LoVo (cell line): Measurements from ENCODE around the gene ARHGEF9.
"Not testable (repeated sequence)": the region's sequence is repeated elsewhere in the genome, so short reads cannot be mapped to it uniquely, and the experiment has no call there.

Experiments used
- DNase-seq: peaks from one replicate; pipeline ENCODE4 v3.0.0-alpha.2; 2016; ENCODE audit warnings: low spot score

The ARHGEF9 gene

DNA sequence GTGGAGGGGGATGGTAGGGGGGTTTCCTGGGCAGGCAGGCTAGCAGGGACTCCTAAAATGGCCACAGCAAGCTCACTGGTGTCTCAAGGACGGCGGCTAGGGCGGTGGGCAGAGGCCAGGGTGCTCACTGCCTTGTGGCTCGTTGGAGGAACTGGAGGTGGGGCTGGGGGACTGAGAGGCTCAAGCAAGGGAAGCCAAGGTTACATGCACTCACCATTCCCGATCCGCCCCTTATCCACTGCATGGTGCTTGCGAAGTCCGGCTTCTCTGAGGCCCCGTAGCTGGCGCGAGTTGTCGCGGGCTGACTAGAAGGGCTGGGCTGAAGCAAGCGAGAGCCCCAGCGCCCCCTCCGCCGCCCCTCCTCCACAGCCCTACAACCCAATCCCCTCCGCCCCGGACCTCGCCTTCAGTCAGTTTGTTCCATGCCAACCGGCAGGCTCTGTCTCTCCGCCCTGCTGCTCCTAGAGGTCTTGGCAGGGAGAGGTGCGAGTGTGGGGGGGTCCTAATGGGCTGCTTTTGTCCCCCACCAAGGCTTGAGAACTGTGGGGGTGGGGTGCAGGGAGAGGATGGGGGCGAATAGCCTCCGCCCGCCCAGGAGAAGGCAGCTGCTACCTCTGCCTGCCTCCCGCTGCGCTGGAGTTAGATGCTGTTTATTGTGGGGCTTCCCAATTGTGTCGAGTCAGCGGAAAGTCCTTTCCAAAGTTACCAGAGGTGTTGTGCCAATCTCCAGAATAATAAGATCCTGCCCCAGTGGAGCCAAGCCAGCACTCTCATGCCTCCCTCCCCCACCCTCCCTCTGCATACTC is at the start of gene ARHGEF9:
Gene ARHGEF9, minus strand, starts transcription at position 313 of the 806 bp plus-strand sequence. Its CDS starts 69 bp downstream, at position 244.
- DNase-seq, result no peak

DNA sequence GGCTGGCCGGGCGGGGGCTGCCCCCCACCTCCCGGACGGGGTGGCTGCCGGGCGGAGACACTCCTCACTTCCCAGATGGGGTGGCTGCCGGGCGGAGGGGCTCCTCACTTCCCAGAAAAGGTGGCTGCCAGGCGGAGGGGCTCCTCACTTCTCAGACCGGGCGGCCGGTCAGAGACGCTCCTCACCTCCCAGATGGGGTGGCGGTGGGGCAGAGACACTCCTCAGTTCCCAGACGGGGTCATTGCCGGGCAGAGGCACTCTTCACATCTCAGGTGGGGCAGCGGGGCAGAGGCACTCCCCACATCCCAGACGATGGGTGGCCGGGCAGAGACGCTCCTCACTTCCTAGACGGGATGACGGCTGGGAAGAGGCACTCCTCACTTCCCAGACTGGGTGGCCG is 40.4 kb upstream of the ARHGEF9 start:
- DNase-seq, result not testable (repeated sequence)

DNA sequence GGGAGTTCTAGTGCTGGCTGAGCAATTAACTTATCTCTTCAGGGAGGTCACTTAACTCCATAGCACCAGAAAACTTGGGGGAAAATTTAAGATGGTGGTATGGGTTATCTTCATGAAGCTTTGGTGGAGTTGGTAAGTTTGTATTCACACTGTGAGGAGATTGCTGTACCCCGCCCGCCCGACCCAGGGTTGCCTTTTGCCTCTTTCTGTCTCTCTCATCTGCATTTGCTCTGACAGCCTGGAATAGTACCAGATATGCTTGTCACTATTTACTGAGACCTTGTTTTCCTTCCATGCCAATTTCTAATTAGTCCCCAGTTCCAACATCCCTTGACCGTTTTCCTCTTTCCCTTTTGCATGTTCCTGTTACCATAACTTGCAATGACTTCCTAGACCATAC is 33.1 kb upstream of the ARHGEF9 start:
- no peak for DNase-seq

DNA sequence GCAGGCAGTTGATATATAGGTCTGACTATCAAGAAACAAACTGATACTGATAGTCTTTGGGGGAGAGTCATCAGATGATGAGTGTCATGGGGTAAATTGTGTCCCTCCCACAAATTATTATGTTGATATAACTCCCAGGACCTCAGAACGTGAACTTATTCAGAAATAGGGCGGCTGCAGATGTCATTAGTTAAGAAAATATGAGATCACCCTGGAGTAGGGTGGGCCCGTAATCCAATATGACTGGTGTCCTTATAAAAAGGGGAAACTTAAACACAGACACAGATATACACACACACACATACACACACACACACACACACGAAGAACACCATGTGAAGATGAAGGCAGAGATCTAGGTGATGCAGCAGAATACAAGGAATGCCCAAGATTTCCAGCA is 32.7 kb upstream of the ARHGEF9 start:
- DNase-seq, result no peak

DNA sequence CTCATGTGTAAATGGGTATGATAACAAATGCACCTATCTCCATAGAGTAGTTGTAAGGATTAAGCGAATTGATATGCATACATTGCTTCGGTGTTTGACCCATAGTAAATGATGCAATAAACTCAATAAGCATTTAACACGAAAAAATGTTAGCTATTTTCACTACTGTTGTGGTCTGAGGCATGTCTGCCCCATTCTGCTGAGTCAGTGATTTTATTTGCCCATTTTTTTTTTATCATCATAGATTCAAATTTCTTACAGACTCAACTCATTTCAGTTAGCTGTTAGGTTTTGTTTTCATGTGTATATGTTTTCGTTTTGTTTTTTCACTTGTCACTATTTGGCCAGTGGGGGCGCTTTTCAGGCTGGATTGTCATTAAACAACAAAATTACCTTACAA is 27.8 kb upstream of the ARHGEF9 start:
- DNase-seq, result no peak

DNA sequence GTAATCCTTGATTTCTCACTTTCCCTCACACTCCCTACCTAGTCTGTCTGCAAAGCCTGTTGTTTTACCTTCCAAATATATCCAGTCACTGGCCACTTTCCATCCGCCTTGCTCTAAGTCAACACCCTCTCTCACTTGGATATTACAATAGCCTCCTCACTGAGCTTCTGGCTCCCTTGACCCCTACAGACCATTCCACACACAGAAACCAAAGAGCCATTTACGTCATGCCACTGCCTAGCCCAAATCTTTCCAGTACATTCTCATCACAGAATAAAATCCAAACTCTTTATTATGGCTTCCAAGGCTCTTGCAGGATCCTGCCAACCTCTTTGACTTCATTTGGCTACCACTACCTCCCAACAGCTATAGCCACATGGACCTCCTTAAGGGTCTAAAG is 25.7 kb upstream of the ARHGEF9 start:
- DNase-seq, result no peak

DNA sequence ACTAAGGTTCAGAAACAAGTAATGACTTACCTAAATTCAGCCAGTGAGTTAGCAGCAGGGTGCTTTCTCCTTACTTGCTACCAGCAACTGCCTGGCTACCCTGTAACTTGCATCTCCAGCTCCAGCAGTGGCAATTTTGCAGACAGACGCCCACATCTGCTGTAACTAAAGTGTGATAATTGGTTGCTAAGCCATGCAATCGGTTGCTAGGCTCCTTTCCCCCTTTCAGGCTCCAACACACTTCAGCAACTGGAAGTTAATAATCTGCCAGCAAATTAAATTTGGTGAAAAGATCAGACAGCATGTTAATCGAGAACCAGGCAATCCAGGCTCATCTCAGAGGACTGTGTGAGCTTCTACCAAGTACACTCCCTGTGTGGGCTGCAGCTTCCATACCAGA is 24.2 kb upstream of the ARHGEF9 start:
- no peak for DNase-seq

DNA sequence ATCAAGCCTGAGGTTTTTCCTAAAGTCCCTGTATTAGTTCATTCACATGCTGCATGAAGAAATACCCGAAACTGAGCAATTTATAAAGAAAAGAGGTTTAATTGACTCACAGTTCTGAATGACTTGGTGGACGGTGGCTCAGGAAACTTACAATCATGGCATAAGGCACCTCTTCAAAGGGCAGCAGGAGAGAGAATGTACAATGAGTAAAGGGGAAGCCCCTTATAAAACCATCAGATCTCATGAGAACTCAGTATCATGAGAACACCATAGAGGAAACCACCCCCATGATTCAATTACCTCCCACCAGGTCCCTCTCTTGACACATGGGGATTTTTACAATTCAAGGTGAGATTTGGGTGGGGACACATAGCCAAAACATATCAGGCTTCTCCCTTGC is 10.4 kb upstream of the ARHGEF9 start:
- DNase-seq, result not testable (repeated sequence)

DNA sequence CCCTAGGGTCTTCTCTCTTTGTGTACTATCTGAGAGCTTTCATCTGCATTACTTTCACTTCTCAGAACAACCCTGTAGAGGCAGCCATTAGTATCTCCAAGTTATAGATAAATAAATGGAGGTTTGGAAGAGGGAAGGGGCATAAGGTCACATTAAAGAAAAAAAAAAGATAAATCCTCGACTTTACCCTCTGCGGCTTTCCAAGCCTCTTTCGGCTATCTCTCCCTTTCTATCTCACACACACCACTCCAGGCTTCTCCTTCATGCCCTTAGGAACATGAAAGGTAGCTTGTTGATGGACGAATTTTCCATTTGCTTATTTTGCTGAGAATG is 660 bp upstream of the ARHGEF9 start:
- no peak for DNase-seq

DNA sequence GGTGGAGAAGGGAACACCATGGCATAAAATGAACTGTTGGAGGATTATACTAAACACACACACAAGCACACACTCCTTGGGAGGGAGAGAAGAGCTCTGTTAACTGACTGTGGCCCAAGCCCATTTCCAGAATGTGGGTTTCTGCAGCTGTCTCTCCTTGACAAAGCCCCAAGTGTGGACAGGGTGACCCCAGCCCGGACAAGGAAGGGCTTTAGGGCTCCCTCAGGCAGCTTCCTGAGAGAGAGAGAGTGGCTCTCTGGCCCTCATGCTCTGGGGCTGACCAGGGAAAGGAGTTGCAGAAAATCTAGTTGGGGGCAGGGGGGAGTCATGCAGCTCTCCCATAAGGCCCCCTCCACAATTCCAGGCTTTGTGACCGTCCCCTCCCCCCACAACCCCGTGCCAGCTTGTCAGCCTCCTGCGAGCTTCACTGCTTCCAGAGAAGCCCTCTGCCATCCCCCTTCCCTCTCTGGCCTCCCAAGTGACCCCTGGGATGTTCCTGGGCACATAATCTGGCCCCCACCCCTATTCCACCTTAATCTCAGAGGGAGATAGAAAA is 590 bp downstream of the ARHGEF9 start:
- DNase-seq, result no peak

DNA sequence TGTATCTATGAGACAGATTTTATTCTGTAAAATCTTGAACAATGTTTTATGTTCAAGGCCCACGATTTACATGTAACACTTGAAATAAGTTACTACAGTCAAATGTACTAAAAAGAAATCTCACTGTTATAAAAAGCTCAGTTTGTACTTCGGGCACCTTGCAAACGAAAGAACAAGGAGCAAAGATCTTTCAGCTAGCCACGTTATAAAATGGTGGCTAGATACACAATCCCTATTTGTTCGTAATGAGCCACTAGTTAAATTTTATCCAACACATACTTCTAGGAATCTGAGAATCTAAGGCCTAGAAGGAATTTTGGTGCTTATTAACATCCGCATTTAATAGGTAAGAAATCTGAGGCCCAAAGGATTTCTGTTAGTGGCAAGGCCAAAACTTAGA is 2.5 kb downstream of the ARHGEF9 start:
- DNase-seq, result no peak

DNA sequence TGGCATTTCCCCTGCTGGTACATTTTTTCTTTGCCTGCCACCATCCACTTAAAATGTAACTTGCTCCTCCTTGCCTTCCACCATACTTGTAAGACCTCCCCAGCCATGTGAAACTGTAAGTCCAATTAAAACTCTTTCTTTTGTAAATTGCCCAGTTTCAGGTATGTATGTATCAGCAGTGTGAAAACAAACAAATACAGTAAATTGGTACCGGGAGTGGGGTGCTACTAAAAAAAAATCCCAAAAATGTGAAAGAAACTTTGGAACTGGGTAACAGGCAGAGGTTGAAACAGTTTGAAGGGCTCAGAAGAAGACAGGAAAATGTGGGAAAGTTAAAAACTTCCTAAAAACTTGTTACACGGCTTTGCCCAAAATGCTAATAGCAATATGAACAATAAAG is 16.3 kb downstream of the ARHGEF9 start:
- no peak for DNase-seq

DNA sequence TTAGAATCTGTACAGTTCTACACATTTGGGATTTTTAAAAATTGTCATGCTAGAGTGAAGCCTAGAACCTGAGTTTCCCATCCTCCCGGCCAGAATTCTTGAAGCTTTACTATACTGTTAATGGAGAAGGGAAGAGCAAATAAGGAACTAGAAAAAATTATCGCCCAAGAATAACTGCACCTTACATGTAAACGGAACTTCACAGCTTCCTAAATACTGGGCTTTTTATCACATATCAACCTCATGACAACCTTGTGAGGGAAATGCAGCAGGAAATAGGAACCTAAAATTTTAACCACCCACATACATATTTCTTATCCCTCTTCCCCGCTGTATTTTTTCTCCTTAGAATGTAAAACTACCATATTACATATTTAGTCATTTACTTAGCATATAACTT is 19.3 kb downstream of the ARHGEF9 start:
- no peak for DNase-seq

DNA sequence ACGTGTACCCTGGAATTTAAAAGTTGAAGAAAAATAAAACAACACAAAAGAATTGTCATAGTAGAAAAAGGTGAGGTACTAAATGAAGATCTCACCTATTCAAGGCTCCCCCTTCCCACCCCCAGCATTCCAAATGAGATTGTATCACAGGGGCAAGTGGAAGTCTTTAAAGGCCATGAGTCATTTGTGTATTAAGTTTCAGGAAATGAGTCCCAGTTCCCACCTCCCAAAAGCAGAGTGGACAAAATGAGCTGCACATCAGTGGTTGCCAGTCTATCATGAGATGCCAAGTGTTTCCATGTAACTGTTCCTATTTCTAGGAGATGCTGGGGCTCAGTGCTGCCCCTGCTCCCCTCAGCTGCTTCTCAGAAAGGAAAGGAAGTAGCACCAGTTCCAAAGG is 20.1 kb downstream of the ARHGEF9 start:
- DNase-seq, result no peak

DNA sequence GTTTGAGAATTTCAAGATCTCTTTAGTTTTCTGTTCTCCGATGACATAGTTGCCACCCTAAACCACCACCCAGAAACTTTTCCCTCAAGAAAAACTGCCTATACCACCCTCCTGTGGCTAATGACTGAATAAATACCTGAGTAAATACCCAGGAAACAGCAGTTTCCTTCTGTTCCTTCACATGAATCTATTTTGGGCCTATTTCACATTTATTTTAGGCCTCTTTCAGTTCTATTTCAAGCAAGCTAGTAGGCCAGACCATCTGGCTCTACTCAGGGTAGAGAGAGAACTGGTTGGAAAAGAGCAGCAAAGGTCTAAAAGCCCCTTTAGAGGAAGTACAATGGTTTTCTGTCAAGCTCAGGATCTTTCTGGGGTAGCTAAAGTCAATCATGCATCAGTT is 23.4 kb downstream of the ARHGEF9 start:
- no peak for DNase-seq

DNA sequence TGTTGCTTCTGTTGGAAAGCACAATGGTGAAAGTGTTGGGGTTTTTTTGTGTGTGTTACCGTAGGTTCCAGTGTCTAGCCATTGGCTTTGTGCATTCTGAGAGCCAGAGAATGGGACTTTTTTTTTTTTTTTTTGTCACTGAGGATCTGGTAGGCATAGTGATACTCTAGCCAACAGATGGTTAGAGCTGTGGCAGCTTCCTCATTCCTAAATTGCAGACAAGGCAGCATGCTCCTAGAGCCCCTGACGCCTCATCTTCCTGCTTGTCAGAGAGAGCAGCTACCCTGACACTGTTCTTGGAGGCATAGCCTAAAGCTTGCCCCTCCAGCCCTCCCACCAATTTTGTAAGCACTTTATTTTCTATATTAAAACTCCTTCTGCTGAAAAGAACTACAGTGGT is 27.0 kb downstream of the ARHGEF9 start:
- DNase-seq, result no peak

DNA sequence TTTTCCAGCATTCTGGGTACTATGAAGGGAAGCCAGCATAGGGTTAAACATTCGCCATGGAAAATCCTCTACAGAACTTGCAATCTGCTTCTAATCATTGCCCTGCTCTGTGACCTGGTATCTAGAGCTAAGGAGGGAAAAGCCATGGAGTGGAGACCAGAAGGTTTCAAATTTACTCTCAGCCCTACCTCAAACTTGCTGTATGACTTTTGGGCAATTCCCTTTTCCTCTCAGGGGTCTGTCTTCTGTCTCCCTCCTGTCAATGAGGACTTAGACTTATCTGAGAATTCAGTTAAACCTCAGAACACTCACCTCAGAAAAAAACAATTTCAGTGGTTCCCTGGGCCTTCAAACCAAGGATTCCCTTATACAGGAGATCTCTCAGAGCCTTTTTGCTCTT is 29.1 kb downstream of the ARHGEF9 start:
- DNase-seq, result no peak

DNA sequence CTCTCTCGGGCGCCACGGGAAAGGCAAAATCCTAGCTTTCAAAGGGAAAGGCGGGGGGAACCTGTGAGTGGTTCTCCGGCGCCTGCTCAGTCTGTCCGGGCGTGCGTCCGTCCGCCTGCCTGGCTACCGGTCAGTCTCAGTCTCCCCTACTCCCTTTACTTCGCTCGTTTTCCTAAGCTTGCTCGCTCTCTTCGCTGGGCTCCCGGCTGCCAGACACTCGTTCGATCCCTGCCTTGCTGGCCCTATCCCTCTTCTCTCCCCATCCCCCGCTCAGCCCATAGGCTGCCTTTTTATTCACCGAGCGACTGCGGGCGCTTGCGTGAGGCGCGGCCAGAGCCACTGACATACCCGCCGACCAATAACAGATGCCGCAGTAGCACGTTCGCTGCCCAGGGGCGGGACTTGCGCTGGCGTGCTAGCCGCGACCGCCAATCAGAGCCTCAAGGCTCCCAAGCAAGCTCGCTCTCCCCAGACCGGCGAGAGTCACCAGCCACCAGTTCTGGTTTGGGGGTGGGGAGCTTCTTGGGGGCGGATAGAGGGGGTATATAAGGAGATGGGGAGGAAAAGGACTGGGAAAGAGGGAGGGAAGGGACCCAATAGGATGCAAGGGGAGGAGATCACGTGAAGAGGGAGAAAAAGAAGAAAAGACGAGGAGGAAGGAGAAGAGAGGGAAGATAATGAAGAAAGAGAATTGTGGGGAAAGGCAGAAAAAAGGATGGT is 30.0 kb downstream of the ARHGEF9 start:
- peak; percentile 83 for DNase-seq

DNA sequence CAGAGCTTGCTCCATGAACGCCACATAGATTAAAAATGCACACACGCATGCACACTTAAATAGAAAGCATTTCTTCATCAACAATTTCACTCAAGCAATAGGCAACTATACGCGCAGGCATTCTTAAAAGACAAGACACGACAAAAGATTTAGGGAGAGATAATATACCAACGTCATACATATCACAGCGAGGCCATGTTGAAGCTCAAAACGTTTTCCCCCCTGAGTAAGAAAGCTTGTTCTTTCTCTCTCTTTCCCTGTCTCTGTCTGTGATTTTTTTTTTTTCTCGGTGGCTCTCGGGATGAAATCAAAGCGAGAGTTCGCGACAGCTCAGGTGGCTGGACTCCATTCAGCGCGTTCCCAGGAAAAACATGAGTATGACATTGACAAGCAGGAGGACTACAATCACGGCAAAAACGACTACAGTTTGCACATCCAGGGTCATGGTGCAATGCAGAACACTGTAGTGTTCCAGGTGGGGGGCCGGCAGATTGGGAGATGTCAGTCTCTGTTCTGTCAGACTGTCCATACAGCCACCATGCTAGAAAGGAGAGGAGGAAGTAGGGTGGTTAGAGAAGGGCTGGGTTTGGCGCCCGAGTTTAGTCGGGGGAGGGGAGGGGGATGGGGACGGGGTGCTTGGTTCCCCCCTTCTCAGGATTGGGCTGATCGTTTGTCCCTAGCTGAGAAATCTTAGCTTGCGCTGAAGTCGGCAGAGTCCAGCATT is 30.7 kb downstream of the ARHGEF9 start:
- DNase-seq, result no peak

DNA sequence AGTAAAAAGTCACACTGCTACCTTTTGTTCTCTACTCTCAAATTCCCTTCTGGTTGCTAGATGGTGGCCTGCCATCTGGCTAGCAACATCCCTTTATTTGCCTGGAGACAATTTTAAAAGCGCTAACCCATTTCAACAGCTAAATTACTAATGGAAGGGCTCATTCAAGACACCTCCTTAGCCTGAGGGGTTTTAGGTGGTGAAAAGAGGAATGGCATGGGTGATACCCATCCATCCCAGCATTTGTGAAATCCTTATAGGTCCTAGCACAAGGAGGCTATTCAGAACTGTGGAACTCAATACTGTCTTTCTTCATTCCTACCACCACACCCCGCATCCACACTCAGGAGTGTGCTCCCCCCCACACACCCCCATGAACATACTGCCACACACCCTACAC is 33.5 kb downstream of the ARHGEF9 start:
- no peak for DNase-seq

DNA sequence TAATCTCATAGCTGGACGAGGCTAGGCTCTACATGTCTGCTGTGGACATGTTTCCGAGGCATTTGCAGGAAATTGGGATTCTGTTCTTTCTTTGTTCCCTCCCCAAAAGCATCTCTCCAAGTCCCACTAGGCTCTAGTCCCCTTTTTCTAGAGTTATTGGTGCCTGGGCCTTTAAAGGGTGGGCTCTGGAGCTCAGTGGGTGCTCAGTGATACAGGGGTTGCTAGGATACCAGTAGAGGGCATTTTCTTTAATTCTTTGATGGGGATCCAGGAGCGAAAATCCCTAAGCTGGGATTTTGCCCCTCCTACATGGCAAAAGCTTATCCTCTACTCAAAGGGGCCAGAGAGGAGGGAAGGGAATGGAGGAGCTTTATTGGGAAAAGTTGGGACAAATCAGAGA is 34.2 kb downstream of the ARHGEF9 start:
- DNase-seq, result no peak

DNA sequence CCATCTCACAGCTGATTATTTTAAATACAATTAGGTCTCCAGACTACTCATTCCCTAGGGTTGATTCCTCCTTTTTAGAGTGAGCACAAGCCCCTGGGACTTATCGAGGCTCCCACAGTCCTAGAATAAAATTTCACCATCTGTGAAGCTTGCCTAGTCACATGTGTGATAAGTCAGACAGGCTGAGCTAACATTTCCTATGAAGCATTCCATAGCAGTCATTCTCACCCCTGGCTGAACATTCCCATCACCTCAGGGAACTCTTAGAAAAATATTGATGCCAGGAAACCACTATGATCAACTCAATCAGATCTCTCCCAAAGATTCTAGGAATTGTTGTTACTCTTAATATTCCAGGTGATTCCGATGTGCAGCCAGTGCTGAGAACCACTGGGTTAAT is 37.7 kb downstream of the ARHGEF9 start:
- no peak for DNase-seq

DNA sequence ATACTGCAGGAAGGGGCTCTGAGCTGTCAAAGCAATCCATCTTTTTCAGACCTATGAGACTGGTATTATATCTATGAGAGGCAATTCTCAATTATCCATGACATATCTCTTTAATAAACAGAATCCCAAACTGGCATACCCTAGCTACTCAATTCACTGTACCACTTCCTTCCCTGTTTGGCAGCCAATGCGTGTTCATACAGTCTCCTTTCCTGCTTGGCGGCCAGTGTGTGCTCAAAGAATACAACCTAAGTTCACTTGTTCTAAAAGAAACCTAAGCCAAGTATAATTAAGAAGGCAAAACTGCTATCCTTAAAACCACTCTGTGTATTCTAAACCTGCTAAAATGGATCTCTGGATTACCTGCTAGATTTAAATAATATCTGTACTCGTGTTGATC is 38.3 kb downstream of the ARHGEF9 start:
- no peak for DNase-seq
